Kidney epithelial cell (primary cell): ENCODE results near the gene UNC5C. TPM values are rescaled to one million over a fixed set of nuclear protein-coding genes. Genes with fewer than 3 reads are reported as not detected.

Experiments
- DNase-seq: peaks from one replicate; pipeline ENCODE4 v3.0.0-alpha.2; 2010; ENCODE audit warnings: low read depth
- H3K27me3 ChIP-seq: 2 replicates; pipeline ENCODE4 v1.6.0; 2011; ENCODE audit warnings: low read length; ENCODE audit not compliant: control insufficient read depth, insufficient read depth
- H3K36me3 ChIP-seq: 2 replicates; pipeline ENCODE4 v1.5.1; 2011; ENCODE audit warnings: low read length; ENCODE audit not compliant: control insufficient read depth, insufficient read depth
- H3K4me3 ChIP-seq: 2 replicates; pipeline ENCODE4 v1.5.1; 2011; ENCODE audit warnings: low read depth, mild to moderate bottlenecking, control low read depth, low read length
- CTCF ChIP-seq: IDR thresholded peaks from 2 replicates; pipeline ENCODE4 v1.5.1; 2011; ENCODE audit warnings: mild to moderate bottlenecking, moderate library complexity, low read length, control low read depth, inconsistent platforms; ENCODE audit not compliant: insufficient read depth, poor library complexity, severe bottlenecking
- total RNA-seq: library from RNA; depleted of rRNA; stranded (reverse); fragments of >200 nt; gene quantifications from 2 replicates; pipeline ENCODE4 v1.2.3, GENCODE V29; 2015

UNC5C gene
- total RNA-seq, 1 donor from 2014 or later = 2.8 TPM

- Histone ChIP-seq H3K36me3 (no peaks in the 10 kb centered on the region), H3K27me3 (no peaks in the 10 kb centered on the region), H3K4me3 (no peak overlapping the region)
- DNase-seq = no peak
- no peak for TF ChIP-seq CTCF
Observed at GRCh38 chr4:95532305-95532704, 16.5 kb downstream of the UNC5C start.

- TF ChIP-seq CTCF = no peak
- Histone ChIP-seq H3K4me3 (no peak overlapping the region), H3K27me3 (no peaks in the 10 kb centered on the region), H3K36me3 (no peaks in the 10 kb centered on the region)
- no peak for DNase-seq
Observed at GRCh38 chr4:95531141-95531540, 17.6 kb downstream of the UNC5C start.

- DNase-seq = no peak
- no peaks in the 10 kb centered on the region for H3K36me3 ChIP-seq
- no peak for TF ChIP-seq CTCF
- H3K4me3 ChIP-seq = no peak overlapping the region
- no peaks in the 10 kb centered on the region for H3K27me3 ChIP-seq
Observed at GRCh38 chr4:95529946-95530345, 18.8 kb downstream of the UNC5C start.

- no peak for TF ChIP-seq CTCF
- DNase-seq = no peak
- H3K4me3 ChIP-seq = no peak overlapping the region
- H3K36me3 ChIP-seq = no peaks in the 10 kb centered on the region
- no peaks in the 10 kb centered on the region for H3K27me3 ChIP-seq
Observed at GRCh38 chr4:95528388-95528948, 20.3 kb downstream of the UNC5C start.

GRCh38 chr4:95526075-95526474 is 22.7 kb downstream of the UNC5C start:
- H3K4me3 ChIP-seq = no peak overlapping the region

More at GRCh38 chr4:95526075-95526474, 22.7 kb downstream of the UNC5C start:
- no peaks in the 10 kb centered on the region for H3K27me3 ChIP-seq
- H3K36me3 ChIP-seq = no peaks in the 10 kb centered on the region
- no peak for TF ChIP-seq CTCF
- no peak for DNase-seq
